GM19324 (cell line): ENCODE data around the gene COL11A1.
"Not testable (repeated sequence)": the region's sequence is repeated elsewhere in the genome, so short reads cannot be mapped to it uniquely, and the experiment has no call there.

Experiments used
- ATAC-seq: cut with Tn5 transposase; IDR thresholded peaks from one replicate; pipeline ENCODE4 v1.9.1; 2021; ENCODE audit warnings: mild to moderate bottlenecking, moderate library complexity; ENCODE audit not compliant: unreplicated experiment, low FRiP score

Gene COL11A1

GRCh38 chr1:102933362-102933761, 175.0 kb downstream of the COL11A1 start:
- ATAC-seq = not testable (repeated sequence)

DNA sequence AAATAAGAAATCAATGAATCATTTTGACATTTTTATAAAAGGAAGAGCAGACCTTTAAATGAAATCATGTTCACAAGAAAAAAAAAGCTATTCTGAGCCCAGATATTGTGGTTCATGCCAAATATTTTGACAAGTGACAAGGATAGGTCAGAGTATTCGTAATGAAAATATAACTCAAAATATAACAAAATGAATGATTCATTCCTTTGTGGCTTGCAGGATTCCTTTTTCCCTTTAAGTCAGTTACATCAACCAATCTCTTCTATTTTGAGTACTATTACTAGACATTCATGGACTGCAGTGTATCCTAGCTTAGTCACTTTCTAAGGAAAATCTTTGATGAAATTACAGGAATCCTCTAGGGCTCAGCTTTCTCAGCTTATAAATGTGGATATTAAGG, 188.7 kb downstream of the COL11A1 start:
- no peak for ATAC-seq

DNA sequence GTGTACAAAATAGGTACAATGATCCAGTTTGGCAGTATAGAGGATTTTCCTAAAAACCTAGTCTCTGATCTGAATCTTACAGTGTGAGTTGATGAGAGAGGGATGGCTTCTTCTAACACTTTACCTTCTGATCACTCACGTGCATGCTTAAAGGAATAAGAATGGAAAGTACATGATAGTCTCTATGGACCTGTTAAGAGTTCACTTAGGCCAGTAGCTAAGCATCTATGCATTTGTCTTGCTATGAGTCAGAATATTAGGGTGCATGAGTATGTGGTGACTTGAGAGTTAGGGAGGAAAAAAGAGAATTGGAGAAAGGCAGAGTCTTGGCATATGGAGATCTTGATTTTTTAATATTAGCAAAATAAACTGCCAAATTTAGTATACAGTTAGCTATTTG, 206.3 kb downstream of the COL11A1 start:
- no peak for ATAC-seq

DNA sequence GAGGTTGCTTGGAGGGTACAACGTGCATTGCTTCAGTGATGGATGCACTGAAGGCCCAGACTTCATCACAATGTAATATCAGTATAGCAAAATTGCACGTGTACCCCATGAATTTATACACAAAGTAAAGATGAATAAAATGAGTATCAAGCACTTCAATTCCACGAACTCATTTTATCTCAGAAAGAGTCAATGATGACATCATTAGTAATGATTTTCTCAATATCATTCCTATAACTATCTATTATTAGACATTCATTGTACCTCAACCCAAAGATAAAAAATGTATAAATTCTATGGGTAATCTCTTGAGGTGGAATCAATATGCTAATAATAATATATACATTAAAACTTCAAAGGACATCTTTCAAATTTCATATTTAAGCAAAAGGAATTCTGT, 208.4 kb downstream of the COL11A1 start:
- ATAC-seq = no peak

DNA sequence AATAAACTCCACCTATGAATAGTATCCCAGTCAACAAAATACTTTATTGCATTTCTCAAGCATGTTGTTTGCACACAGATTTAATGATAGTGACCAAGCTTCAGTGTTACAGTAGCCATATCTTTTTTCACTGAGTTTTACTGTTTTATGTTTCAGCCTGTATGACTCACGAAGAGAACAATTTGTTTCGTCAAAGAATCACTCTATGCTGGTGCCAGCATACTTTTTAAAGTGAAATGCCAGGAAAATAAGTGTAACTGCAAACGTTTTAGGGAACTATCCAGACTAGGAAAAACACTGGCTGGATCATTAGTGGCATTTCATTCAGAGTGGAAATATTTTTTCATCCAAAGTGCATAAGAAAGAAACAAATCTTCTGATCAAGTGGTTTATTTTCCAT, 210.8 kb downstream of the COL11A1 start:
- ATAC-seq = no peak

GRCh38 chr1:102896771-102897170, 211.6 kb downstream of the COL11A1 start:
- no peak for ATAC-seq

DNA sequence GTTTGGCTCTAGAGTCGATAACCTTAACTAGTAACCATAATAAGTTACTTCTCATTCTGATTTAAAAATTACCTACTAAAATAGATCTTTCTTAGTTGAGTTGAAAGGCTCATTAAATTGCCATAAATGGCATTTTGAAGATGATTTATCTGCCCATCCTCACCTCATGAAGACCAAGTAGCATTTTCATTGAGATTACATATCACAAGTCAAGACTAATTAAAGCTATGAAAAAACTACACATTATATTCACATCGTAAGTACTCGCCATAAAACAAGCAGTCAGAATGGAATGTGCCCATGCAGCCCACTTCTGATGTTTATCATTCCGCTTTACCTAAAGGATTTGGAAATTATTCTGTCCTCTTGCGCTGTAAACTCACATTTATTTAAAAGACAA, 212.0 kb downstream of the COL11A1 start:
- ATAC-seq = no peak

GRCh38 chr1:102891868-102892625, 216.3 kb downstream of the COL11A1 start:
- no peak for ATAC-seq

DNA sequence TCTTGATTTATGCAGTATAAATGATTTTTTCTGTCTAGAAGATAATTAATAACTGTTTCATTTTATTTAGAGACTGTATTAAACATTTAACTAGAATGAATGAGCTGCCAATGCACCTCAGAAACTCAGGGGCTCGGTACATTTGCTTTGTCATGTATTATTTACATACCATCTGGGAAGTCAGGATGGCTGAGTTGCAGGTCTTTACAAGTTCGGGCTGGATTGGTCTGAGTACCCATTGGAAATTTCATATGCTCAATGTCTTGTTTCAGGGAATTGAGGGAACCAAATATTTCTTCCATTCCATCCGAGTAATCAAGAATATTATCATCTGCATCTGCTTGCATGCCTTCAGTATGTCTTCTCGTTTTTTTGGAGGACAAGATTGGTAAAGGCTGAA, 221.7 kb downstream of the COL11A1 start:
- ATAC-seq = no peak

GRCh38 chr1:102884238-102884637, 224.1 kb downstream of the COL11A1 start:
- no peak for ATAC-seq

DNA sequence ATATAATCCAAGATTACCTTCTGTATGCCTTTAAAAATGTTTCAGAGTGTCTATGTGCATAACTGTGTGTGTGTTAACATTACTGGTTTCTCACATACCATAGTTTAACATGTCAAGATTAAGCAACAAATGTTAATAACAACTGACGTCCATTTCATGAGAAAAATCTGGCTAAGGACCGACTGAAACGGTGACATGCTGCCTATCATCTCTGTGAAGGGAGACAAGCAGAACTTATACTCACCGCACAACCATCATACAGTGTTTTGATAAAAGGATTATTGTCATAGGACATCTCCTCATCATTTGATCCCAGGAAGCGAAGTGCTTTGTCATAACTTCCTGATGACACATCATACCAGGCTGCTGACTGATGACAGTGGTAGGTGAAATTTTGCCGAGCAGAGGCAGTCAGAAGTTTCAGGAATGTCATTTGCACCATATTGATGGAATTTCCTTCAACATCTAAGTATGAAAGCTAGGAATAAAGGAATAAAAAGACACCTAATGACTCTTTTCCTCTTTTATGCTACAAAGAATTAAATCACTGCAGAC, 228.8 kb downstream of the COL11A1 start:
- no peak for ATAC-seq

- no peak for ATAC-seq
These were observed 232.6 kb downstream of the COL11A1 start for GRCh38 chr1:102875756-102876155.

DNA sequence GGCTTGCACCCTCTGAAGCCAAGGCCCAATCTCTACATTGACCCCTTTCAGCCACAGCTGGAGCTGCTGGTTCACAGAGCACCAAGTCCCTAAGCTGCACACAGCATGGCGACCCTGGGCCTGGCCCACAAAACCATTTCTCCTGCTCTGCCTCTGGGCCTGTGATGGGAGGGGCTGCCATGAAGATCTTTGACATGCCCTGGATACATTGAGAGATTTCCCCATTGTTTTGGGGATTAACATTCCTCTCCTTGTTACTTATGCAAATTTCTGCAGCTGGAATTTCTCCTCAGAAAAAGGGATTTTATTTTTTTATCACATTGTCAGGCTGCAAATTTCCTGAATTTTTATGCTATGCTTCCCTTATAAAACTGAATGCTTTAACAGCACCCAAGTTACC, 235.8 kb downstream of the COL11A1 start:
- ATAC-seq = no peak

DNA sequence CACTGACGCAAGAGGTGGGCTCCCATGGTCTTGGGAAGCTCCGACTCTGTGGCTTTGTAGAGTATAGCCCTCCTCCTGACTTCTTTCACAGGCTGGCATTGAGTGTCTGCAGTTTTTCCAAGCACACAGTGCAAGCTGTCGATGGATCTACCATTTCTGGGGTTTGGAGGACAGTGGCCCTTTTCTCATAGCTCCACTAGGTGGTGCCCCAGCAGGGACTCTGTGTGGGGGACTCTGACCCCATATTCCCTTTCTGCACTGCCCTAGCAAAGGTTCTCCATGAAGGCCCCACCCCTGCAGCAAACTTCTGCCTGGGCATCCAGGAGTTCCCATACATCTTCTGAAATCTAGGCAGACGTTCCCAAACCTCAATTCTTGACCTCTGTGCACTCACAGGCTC, 236.2 kb downstream of the COL11A1 start:
- ATAC-seq = no peak

- ATAC-seq = no peak
These were observed 244.6 kb downstream of the COL11A1 start for GRCh38 chr1:102863704-102864103.

- no peak for ATAC-seq
These were observed 247.1 kb downstream of the COL11A1 start for GRCh38 chr1:102861247-102861646.

GRCh38 chr1:102858695-102859094, 249.6 kb downstream of the COL11A1 start:
- no peak for ATAC-seq

DNA sequence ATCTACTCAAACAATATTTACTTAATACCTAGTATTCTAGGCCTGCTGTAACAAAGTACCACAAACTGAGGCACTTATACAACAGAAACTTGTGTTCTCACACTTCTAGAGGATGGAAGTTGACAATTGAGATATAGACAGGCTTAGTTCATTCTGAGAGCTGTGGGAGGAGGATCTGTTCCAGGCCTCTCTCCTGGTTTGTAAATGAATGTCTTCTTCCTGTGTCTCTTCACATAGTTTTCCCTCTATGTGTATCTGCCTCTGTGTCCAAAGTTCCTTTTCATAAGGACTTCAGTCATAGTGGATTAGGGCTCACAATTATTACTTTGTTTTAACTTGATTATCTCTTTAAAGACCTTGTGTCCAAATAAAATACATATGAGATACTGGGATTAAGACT, 251.1 kb downstream of the COL11A1 start:
- no peak for ATAC-seq

DNA sequence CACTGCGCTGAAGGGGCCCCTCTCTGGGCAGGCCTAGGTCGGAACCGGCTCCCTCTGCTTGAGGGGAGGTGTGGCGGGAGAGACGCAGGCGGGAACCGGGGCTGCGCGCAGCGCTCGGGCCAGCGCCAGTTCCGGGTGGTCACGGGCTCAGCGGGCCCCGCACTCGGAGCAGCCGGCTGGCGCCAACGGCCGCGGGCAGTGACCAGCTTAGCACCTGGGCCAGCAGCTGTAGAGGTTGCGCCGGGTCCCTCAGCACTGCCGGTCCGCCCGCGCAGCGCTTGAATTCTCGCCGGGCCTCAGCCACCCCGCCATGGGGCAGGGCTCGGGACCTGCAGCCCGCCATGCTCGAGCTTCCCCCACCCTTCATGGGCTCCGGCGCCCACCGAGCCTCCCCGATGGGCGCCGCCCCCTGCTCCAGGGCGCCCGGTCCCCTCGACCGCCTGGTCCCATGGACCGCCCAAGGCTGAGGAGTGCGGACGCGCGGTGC, 254.6 kb downstream of the COL11A1 start:
- ATAC-seq = no peak

GRCh38 chr1:102853136-102853535, 255.2 kb downstream of the COL11A1 start:
- ATAC-seq = no peak

GRCh38 chr1:102852613-102853012, 255.7 kb downstream of the COL11A1 start:
- ATAC-seq = no peak

DNA sequence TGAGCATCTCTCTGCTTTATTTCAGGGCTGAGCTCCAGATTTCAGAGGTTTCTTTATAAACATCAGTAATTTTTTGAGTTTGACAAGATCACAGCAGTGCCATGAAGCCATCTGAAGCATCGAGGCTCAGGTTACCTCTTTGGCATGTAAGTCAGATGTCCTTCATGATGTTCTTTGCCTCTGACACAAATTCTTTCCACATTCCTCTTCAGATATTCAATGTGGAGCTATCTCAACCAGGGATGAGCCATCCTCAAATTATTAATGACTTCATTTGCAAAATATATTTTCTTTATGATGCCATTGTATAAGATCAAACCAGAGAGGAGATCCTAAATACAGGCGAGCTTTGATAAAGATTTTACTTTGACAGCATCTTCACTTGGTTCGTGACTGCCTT, 256.7 kb downstream of the COL11A1 start:
- ATAC-seq = no peak
